ENCODE results near the gene CCDC146.

DNA sequence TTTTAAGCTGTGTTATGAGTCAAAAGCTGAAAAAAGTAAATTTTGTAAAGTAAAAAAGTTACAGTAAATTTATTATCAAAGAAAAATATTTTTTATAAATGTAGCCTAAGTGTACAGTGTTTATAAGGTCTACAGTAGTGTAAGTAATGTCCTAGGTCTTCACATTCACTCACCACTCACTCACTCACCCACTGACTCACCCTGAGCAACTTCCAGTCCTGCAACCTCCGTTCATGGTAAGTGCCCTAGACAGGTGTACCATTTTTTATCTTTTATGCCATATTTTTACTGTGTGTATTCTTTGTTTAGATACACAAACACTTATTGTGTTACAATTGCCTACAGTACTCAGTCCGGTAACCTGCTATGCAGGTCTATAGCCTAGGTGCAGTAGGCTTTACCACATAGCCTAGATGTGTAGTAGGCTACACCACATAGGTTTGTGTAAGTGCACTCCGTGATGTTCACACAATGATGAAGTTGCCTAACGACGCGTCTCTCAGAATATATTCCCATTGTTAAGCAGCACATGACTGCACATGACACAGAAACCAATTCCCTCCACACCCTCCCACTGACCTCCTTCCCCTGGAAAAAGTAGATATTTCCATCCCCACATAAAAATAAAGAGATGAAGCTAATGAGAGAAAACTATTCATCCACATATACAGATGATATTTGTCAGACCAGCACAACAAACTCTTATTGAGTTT lies 122.0 kb downstream of the CCDC146 start:
- TF ChIP-seq, protein P1, sequence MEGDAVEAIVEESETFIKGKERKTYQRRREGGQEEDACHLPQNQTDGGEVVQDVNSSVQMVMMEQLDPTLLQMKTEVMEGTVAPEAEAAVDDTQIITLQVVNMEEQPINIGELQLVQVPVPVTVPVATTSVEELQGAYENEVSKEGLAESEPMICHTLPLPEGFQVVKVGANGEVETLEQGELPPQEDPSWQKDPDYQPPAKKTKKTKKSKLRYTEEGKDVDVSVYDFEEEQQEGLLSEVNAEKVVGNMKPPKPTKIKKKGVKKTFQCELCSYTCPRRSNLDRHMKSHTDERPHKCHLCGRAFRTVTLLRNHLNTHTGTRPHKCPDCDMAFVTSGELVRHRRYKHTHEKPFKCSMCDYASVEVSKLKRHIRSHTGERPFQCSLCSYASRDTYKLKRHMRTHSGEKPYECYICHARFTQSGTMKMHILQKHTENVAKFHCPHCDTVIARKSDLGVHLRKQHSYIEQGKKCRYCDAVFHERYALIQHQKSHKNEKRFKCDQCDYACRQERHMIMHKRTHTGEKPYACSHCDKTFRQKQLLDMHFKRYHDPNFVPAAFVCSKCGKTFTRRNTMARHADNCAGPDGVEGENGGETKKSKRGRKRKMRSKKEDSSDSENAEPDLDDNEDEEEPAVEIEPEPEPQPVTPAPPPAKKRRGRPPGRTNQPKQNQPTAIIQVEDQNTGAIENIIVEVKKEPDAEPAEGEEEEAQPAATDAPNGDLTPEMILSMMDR (CRISPR knock-in tag; IDR thresholded peaks at IDR 0.05), result no peak
- TF ChIP-seq ZNF234 (CRISPR knock-in tag; conservative IDR thresholded peaks at IDR 0.05) (no peak), CBX5 (CRISPR knock-in tag; IDR thresholded peaks at IDR 0.05; ENCODE audit: borderline replicate concordance) (no peak)
- TF ChIP-seq, protein P2, sequence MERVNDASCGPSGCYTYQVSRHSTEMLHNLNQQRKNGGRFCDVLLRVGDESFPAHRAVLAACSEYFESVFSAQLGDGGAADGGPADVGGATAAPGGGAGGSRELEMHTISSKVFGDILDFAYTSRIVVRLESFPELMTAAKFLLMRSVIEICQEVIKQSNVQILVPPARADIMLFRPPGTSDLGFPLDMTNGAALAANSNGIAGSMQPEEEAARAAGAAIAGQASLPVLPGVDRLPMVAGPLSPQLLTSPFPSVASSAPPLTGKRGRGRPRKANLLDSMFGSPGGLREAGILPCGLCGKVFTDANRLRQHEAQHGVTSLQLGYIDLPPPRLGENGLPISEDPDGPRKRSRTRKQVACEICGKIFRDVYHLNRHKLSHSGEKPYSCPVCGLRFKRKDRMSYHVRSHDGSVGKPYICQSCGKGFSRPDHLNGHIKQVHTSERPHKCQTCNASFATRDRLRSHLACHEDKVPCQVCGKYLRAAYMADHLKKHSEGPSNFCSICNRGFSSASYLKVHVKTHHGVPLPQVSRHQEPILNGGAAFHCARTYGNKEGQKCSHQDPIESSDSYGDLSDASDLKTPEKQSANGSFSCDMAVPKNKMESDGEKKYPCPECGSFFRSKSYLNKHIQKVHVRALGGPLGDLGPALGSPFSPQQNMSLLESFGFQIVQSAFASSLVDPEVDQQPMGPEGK (CRISPR knock-in tag; IDR thresholded peaks at IDR 0.05), result no peak
